Measurements from ENCODE around the gene EDA2R.

DNA sequence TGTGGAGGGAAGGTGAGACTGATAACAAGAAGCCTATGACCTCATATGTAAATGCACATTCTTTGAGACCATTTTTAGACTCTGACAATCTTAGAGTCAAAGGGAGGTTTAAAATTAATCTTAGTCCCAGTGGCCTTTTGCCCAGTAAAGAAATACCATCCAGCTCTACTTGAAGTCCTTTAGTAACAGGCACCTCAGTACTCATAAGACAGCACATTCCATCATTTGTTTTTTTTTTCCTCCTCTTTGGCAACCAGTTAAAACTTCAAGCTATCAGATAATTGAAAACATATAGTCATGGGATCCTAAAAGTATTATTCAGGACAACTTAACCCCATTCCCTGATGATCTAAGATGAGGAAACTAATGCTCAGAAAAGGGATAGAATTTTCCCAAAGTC lies 4.6 kb downstream of the EDA2R start:
- TF ChIP-seq, protein P1, sequence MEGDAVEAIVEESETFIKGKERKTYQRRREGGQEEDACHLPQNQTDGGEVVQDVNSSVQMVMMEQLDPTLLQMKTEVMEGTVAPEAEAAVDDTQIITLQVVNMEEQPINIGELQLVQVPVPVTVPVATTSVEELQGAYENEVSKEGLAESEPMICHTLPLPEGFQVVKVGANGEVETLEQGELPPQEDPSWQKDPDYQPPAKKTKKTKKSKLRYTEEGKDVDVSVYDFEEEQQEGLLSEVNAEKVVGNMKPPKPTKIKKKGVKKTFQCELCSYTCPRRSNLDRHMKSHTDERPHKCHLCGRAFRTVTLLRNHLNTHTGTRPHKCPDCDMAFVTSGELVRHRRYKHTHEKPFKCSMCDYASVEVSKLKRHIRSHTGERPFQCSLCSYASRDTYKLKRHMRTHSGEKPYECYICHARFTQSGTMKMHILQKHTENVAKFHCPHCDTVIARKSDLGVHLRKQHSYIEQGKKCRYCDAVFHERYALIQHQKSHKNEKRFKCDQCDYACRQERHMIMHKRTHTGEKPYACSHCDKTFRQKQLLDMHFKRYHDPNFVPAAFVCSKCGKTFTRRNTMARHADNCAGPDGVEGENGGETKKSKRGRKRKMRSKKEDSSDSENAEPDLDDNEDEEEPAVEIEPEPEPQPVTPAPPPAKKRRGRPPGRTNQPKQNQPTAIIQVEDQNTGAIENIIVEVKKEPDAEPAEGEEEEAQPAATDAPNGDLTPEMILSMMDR (IDR thresholded peaks at IDR 0.05) = no peak
- no peak for TF ChIP-seq ZFX (IDR thresholded peaks at IDR 0.05; ENCODE audit: borderline replicate concordance)
